ENCODE data around the gene FAT1.

Gene FAT1

GRCh38 chr4:186599483-186599882 is 124.2 kb downstream of the FAT1 start:
- TF ChIP-seq POLR2A (IDR thresholded peaks at IDR 0.05; ENCODE audit: extremely low read depth, insufficient read length) (no peak), CTCF (IDR thresholded peaks at IDR 0.05; ENCODE audit: low read depth, low read length) (no peak), MAX (IDR thresholded peaks at IDR 0.05; ENCODE audit: low read depth, low read length) (no peak), MYC (IDR thresholded peaks at IDR 0.05; ENCODE audit: low read depth, low read length) (no peak)
- DNase-seq (ENCODE audit: low read depth) = no peak
- H3K4me3 ChIP-seq (ENCODE audit: low read depth, low read length) = no peak overlapping the region

GRCh38 chr4:186598686-186599085 is 125.0 kb downstream of the FAT1 start:
- TF ChIP-seq POLR2A (IDR thresholded peaks at IDR 0.05; ENCODE audit: extremely low read depth, insufficient read length) (no peak), CTCF (IDR thresholded peaks at IDR 0.05; ENCODE audit: low read depth, low read length) (no peak), MYC (IDR thresholded peaks at IDR 0.05; ENCODE audit: low read depth, low read length) (no peak), MAX (IDR thresholded peaks at IDR 0.05; ENCODE audit: low read depth, low read length) (no peak)
- no peak for DNase-seq (ENCODE audit: low read depth)
- no peak overlapping the region for H3K4me3 ChIP-seq (ENCODE audit: low read depth, low read length)

- DNase-seq (ENCODE audit: low read depth) = no peak
- no peak overlapping the region for H3K4me3 ChIP-seq (ENCODE audit: low read depth, low read length)
- TF ChIP-seq POLR2A (IDR thresholded peaks at IDR 0.05; ENCODE audit: extremely low read depth, insufficient read length) (no peak), MAX (IDR thresholded peaks at IDR 0.05; ENCODE audit: low read depth, low read length) (no peak), MYC (IDR thresholded peaks at IDR 0.05; ENCODE audit: low read depth, low read length) (no peak), CTCF (IDR thresholded peaks at IDR 0.05; ENCODE audit: low read depth, low read length) (no peak)
Measured at GRCh38 chr4:186596850-186597390, 126.7 kb downstream of the FAT1 start.

GRCh38 chr4:186596346-186596745 is 127.3 kb downstream of the FAT1 start:
- no peak overlapping the region for H3K4me3 ChIP-seq (ENCODE audit: low read depth, low read length)
- no peak for DNase-seq (ENCODE audit: low read depth)
- no peak for TF ChIP-seq MYC (IDR thresholded peaks at IDR 0.05; ENCODE audit: low read depth, low read length)
- TF ChIP-seq MAX (IDR thresholded peaks at IDR 0.05; ENCODE audit: low read depth, low read length) = no peak
- TF ChIP-seq POLR2A (IDR thresholded peaks at IDR 0.05; ENCODE audit: extremely low read depth, insufficient read length) = no peak
- TF ChIP-seq CTCF (IDR thresholded peaks at IDR 0.05; ENCODE audit: low read depth, low read length) = no peak

- TF ChIP-seq POLR2A (IDR thresholded peaks at IDR 0.05; ENCODE audit: extremely low read depth, insufficient read length) = no peak
- no peak for TF ChIP-seq CTCF (IDR thresholded peaks at IDR 0.05; ENCODE audit: low read depth, low read length)
- no peak for TF ChIP-seq MYC (IDR thresholded peaks at IDR 0.05; ENCODE audit: low read depth, low read length)
- TF ChIP-seq MAX (IDR thresholded peaks at IDR 0.05; ENCODE audit: low read depth, low read length) = no peak
- no peak overlapping the region for H3K4me3 ChIP-seq (ENCODE audit: low read depth, low read length)
- DNase-seq (ENCODE audit: low read depth) = no peak
Measured at GRCh38 chr4:186593587-186593973, 130.1 kb downstream of the FAT1 start.

Measured in NB4 (cell line).